Right lobe of liver (tissue), 4 donors: ENCODE data around the gene CD274.

Source experiments
- POLR2A ChIP-seq: fragments of 450-650 bp; IDR thresholded peaks from one replicate; pipeline ENCODE4 v1.6.1; 2017; ENCODE audit warnings: antibody characterized with exemption, mild to moderate bottlenecking
- TF ChIP-seq, protein P1 (sequence below), 4 donors: fragments of 200-600 bp in 3 of 4; fragments of 450-650 bp in 1 of 4; IDR thresholded peaks; one replicate each; pipeline versions ENCODE4 v1.5.1 to v1.8.0; 2016 to 2022; ENCODE audit warnings: antibody characterized with exemption in 4 of 4, mild to moderate bottlenecking in 2 of 4
- donor health status: DM: no; HTN: no; CAD: no.
- donor health status: DM: no; HTN: no; CAD: no.
- donor health status: DM: no; HTN: yes; CAD: no.

- TF ChIP-seq, protein P1, sequence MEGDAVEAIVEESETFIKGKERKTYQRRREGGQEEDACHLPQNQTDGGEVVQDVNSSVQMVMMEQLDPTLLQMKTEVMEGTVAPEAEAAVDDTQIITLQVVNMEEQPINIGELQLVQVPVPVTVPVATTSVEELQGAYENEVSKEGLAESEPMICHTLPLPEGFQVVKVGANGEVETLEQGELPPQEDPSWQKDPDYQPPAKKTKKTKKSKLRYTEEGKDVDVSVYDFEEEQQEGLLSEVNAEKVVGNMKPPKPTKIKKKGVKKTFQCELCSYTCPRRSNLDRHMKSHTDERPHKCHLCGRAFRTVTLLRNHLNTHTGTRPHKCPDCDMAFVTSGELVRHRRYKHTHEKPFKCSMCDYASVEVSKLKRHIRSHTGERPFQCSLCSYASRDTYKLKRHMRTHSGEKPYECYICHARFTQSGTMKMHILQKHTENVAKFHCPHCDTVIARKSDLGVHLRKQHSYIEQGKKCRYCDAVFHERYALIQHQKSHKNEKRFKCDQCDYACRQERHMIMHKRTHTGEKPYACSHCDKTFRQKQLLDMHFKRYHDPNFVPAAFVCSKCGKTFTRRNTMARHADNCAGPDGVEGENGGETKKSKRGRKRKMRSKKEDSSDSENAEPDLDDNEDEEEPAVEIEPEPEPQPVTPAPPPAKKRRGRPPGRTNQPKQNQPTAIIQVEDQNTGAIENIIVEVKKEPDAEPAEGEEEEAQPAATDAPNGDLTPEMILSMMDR (IDR thresholded peaks at IDR 0.05) = no peak
- no peak for TF ChIP-seq POLR2A
Observed at GRCh38 chr9:5441043-5441442, 9.3 kb upstream of the CD274 start.
